ENCODE results near the gene CRTAC1.

GRCh38 chr10:98039690-98040381, 9.4 kb upstream of the CRTAC1 start:
- TF ChIP-seq EZH2phosphoT487 (IDR thresholded peaks at IDR 0.05; ENCODE audit: borderline replicate concordance) (no peak), POLR2A (IDR thresholded peaks at IDR 0.05; ENCODE audit: borderline replicate concordance, extremely low read depth, insufficient read depth, insufficient read length) (no peak), SIN3A (IDR thresholded peaks at IDR 0.05; ENCODE audit: low read depth) (no peak), EZH2 (IDR thresholded peaks at IDR 0.05) (no peak), RAD21 (IDR thresholded peaks at IDR 0.05; ENCODE audit: low read depth) (no peak), CEBPB (IDR thresholded peaks at IDR 0.05; ENCODE audit: low read depth) (no peak), MAX (IDR thresholded peaks at IDR 0.05) (no peak), TCF7L2 (IDR thresholded peaks at IDR 0.05; ENCODE audit: borderline replicate concordance, extremely low read depth, insufficient read depth, insufficient read length) (no peak), ZNF274 (IDR thresholded peaks at IDR 0.05; ENCODE audit: low read depth, low read length) (no peak), ATF3 (IDR thresholded peaks at IDR 0.05) (no peak), SP1 (IDR thresholded peaks at IDR 0.05; ENCODE audit: low read depth) (no peak), EGR1 (IDR thresholded peaks at IDR 0.05; ENCODE audit: low read depth) (no peak)
- TF ChIP-seq, protein P1, sequence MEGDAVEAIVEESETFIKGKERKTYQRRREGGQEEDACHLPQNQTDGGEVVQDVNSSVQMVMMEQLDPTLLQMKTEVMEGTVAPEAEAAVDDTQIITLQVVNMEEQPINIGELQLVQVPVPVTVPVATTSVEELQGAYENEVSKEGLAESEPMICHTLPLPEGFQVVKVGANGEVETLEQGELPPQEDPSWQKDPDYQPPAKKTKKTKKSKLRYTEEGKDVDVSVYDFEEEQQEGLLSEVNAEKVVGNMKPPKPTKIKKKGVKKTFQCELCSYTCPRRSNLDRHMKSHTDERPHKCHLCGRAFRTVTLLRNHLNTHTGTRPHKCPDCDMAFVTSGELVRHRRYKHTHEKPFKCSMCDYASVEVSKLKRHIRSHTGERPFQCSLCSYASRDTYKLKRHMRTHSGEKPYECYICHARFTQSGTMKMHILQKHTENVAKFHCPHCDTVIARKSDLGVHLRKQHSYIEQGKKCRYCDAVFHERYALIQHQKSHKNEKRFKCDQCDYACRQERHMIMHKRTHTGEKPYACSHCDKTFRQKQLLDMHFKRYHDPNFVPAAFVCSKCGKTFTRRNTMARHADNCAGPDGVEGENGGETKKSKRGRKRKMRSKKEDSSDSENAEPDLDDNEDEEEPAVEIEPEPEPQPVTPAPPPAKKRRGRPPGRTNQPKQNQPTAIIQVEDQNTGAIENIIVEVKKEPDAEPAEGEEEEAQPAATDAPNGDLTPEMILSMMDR (IDR thresholded peaks at IDR 0.05 in 2 of 3, conservative IDR thresholded peaks at IDR 0.05 in 1 of 3; ENCODE audit: borderline replicate concordance in 1 of 3, insufficient read depth in 1 of 3, low read depth in 2 of 3, low read length in 2 of 3): no peak
- TF ChIP-seq, protein P2, sequence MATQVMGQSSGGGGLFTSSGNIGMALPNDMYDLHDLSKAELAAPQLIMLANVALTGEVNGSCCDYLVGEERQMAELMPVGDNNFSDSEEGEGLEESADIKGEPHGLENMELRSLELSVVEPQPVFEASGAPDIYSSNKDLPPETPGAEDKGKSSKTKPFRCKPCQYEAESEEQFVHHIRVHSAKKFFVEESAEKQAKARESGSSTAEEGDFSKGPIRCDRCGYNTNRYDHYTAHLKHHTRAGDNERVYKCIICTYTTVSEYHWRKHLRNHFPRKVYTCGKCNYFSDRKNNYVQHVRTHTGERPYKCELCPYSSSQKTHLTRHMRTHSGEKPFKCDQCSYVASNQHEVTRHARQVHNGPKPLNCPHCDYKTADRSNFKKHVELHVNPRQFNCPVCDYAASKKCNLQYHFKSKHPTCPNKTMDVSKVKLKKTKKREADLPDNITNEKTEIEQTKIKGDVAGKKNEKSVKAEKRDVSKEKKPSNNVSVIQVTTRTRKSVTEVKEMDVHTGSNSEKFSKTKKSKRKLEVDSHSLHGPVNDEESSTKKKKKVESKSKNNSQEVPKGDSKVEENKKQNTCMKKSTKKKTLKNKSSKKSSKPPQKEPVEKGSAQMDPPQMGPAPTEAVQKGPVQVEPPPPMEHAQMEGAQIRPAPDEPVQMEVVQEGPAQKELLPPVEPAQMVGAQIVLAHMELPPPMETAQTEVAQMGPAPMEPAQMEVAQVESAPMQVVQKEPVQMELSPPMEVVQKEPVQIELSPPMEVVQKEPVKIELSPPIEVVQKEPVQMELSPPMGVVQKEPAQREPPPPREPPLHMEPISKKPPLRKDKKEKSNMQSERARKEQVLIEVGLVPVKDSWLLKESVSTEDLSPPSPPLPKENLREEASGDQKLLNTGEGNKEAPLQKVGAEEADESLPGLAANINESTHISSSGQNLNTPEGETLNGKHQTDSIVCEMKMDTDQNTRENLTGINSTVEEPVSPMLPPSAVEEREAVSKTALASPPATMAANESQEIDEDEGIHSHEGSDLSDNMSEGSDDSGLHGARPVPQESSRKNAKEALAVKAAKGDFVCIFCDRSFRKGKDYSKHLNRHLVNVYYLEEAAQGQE (IDR thresholded peaks at IDR 0.05; ENCODE audit: low read depth): no peak

All from HCT116 (cell line).